GM19438 (cell line): ENCODE measurements around the gene STK11.
"Not testable (repeated sequence)": the region's sequence is repeated elsewhere in the genome, so short reads cannot be mapped to it uniquely, and the experiment has no call there.

Experiments used
- ATAC-seq: cut with Tn5 transposase; IDR thresholded peaks from one replicate; pipeline ENCODE4 v1.9.1; 2021; ENCODE audit warnings: low read depth; ENCODE audit not compliant: unreplicated experiment

The STK11 gene

DNA sequence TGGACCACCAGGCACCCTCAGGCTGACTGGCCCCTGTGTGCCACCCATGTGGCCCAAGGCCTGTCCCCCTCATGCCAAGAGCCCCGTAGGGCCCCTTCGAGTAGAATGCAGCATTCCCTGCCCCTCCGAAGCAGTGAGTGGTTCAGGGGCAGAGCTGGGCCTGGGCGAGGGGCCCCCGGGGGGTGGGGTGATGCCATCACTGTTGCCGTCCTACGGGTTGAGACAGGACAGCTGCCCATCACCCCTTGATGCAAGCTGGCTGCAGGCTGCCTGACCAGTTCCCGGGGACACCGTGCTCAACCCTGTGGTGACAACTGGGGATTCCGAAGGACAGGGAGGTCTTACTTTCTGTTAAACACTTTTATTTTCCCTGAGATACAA lies 36.2 kb upstream of the STK11 start:
- no peak for ATAC-seq

DNA sequence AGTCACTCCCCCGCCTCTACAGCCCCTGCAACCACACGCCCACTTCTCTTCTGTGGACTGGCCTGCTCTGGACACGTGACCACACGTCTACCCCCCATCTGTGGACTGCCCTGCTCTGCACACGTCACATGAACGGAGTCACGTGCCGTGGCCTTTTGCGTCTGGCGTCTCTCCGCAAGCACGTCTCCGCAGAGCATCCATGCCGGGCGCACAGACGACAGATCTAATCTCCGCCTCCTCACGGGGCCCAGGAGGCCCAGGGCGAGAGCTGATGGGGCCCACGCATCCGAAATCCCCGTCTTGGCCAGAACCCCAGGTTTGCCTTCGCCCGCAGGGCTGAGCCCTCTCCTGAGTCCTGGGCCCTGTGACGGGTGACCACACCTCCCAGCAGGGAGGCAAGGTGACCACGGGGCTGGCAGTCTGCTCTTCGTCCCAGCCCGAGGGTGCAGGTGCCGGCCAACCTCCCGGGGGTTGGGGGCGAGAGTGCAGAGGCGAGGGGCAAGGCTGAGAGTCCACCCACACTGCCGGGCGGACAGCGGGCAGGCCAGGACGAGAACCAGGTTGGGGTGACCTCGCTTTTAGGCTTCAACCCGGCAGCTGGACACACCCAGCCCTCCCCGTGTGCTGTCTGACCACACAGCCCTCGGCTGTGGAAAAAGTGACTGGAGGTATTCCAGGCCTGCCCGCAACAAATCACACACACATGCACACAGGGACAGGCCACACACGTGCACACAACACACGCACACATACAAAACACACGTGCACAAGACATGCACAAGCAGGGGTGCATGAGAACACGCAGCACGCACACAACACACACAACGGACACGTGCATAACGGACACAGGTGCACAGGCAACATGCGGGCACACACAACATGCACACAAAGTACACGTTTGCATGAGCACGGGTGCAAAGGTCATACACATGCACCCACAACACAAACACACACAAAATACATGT lies 35.4 kb upstream of the STK11 start:
- no peak for ATAC-seq

DNA sequence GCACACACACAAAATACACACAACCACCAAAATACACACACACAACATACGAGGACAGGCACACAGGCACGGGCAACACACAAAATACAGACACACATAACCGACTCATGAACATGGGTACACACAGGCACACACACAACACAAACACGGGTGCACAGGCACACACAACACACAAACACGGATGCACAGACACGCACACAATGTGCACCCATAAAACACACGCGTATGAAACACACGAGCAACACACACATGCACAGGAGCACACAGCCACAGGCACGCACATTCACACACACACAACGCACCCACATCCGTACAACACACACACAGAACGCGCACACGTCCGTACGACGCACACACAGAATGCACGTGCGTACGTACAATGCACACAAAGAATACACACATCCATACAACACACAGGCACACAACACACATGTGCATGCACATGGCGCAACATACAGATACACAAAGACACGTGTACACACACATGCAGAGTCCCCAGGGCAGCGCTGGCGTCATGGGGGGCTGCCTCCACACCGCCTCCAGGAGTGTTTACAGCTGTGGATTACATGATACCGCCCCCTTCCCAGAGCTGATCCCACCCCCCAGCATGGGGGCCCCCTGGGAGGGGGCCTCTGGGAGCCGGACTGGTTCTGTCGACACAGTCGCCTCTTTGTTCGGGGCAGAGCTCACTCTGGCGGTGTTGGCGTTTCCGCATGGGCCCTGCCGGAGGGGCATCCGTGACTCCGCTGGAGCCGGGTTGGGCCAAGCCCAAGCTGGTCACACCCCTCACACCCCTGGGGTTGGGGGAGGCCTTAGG lies 34.4 kb upstream of the STK11 start:
- ATAC-seq: no peak

DNA sequence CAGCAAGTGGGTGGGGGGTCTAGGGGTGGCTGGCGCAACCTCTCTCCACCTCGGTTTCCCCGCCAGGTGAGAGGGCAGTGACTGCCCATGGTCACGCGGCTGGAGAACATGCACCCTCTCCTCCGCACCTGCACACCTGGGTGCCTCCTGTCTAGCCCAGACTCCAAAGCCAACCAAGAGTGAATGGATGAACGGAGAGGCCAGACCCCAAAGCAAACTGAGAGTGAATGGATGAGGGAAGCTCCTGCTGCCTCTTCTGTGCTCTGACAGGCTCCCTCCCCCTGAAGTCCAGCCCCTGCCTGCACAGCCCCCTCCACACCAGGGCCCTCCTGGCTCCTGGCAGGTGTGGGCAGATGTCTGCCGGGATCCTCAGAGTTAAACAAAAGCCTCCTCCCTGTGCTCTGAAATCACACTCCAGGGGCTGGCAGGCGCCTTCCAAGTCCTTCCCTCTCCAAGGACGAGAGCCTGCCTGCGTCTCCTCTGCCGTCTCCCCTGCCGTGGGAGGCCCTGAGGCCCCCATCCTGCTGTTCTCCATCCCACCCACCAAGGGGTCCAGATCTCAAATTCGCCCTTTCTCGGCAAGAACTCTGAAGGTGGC lies 33.7 kb upstream of the STK11 start:
- ATAC-seq: no peak

DNA sequence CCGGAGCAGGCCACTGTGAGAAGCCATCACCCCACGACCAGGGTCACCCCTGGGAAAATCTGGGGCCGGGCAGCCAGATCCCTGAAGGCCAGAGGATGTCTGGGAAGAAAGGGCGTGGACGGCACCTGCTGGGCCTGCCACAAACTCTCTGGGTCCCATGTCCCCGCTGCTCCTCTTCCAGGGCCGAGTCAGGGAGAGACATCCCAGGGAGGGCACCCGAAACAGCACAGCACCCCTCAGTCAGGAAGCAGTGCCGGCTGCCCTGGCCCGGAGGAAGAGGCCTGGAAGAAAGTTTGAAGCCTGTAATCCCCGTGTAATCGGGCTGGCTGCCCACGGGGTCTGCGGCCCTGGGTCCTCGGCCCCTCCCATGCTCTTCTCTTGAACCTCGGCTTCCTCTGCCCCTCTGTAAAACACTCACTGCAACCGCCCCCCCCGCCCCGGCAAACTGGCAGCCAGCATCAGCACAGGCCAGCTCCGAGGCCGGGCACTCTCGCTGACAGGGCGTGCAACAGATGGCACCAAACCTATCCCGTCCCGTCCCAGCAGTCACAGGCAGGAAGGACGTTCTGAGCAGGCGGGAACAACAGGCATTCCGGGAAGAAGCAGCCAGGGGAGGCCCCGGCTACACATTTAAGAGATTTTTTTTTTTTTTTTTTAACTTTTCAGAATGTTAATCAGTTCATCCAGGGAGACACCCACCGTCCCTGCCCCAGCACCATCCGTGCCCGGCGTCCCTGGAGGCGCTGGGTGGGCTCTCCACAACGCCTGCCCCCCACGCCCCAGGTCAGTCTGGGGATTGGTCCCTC lies 33.0 kb upstream of the STK11 start:
- ATAC-seq: no peak

DNA sequence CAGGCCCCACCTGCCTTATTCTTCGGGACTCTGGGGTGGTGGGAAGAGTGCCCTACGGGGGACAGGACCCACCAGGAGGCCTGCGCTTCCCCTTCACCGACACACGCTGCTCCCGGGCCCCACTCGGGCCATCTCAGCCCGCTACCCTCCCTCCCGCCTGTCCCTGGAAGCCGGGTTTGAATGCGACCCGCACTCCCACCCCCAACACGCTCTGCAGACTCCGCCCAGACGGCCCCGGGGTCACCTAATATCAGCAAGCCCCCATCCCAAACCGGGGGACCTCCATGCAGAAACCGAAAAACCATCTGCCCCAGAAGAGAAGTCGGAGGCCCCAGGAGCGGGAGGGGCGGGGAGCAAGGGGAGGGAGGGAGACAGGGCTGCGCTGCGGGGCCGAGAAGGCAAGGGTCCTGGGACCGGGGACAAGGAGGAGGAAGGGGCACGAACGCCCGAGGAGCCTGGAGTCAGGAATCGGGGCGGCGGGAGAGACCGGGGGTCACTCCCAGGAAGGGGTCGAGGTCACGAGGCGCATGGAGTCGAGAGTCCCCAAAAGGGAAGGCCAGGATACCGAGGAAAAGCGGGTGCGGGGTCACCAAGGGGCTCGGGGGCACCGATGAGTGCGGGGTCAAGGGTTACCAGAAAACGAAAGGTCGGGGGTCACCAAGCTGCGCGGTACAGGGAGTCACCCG lies 32.3 kb upstream of the STK11 start:
- ATAC-seq: no peak

DNA sequence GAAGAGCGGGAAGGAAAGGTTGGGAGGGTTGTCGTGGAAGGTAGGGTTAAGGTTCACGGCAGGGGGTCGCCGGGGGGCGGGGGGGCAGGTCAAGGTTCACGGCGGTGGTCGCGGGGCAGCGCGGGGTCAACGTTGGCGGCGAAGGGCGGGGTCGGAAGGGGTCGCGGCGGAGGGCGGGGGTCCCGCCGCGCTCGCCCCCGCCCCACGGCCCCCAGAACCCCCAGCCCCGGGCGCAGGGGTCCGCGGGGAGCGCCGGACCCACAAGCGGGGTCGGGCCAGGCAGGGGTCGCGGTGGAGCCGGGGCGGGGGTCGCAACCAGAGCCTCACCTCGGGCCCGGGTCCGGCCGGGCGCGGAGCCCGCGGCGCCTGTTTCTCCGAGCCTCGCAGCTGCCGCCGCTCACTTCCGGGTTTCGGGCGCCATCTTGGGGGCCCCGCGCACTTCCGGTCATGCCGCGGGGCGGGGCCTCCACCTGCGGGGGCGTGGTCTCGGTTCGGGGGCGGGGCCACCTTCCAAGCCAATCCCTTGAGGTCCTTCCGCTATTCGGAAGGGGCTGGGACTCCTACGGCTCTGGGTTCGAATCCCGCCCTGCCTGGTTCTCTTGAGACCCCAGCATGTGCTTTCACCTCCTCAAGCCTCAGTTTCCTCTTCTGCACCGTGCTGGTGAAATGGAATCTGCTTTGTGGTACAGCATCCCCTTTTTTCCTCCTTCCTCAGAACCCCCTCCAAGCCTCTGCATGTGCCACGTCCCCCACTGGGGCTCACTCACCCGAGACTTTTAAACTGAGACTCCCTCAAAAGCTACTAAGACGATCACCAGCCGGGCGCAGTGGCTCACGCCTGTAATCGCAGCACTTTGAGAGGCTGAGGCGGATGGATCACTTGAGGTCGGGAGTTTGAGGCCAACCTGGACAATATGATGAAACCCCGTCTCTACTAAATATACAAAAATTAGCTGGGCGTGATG lies 31.5 kb upstream of the STK11 start, which contains the start of gene SBNO2:
SBNO2 (minus strand) TSS at position 424 of the 965 bp plus-strand sequence. CDS start 19,992 bp downstream, outside the sequence.
- no peak for ATAC-seq

DNA sequence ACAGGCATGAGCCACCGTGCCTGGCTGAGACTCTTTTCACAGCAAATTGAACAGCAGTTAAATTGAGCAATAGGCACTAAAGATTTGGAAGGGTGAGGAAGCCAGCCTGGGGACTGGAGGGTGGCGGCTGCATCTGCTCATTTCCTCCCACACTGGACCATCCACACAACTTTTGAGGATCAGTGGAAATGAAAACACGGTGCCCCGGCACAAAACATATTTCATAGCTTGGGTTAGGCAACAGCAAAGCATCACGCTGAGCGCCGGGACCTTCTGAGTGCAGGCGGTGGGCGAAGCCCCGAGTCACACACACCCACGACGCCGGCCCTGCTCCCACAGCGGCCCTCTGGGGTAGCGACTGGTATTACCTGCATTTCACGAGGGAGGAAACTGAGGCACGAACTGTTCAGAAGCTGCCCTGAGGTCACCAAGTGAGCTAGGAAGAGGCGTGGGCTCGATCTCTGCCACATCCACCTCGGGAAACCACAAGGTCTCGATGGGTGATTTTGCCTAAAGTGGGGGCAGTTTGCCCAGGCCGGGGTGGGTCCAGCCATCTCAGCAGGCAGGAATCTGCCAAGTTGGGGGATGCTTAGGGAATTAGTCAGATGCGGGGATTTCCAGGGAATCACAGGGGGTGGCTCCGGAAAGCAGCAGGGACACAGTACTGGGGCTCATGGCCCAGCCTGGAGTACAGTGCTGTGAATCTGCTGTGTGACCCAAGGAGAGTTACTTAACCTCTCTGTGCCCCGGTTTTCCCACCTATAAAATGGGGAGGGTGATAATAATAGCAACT lies 28.1 kb upstream of the STK11 start:
- no peak for ATAC-seq

DNA sequence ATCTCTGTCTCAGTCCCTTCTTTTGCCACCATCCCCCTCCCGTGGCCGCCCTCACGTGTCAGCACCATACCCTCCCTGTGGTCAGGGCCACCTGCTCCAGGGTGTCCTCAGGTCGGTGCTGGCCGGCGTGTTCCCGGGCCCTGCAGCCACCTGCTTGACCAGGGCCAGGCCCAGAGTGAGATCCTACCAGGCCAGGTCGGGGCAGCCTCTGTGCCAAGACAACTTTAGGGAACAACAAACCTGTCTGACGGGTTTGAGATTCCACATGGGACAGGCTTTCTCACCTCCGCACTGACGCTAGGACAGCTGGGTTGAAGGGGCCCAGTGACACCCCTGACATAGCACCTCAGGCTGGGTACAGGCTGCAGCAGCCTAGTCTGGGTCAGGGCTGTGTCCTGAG lies 24.0 kb upstream of the STK11 start:
- no peak for ATAC-seq

DNA sequence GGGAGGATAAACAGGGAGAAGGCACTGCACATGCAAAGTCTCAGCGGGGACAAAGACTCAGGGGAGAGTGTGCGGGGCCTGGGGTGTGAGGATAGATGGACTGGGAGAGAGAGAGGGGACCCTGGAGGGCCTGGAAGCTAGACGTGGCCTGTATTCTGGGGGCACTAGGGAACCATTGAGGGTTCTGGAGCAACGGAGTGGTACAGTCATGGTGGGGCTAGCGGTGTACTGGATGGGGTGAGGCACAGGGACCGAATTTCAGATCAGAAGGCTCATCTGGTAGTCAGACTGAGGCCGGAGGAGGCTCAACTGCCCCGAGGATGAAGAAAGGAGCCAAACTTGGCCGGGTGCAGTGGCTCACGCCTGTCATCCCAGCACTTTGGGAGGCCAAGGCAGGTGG lies 23.5 kb upstream of the STK11 start:
- no peak for ATAC-seq

DNA sequence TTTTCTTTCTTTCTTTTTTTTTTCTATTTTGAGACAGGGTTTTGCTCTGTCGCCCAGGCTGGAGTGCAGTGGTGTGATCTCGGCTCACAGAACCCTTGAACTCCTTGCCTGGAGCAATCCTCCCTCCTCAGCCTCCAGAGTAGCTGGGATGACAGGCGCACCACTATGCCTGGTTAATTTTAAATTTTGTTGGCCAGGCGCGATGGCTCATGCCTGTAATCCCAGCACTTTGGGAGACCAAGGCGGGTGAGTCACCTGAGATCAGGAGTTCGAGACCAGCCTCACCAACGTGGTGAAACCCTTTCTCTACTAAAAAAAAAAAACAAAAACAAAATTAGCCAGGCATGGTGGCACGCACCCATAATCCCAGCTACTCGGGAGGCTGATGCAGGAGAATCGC lies 22.9 kb upstream of the STK11 start:
- ATAC-seq: no peak

DNA sequence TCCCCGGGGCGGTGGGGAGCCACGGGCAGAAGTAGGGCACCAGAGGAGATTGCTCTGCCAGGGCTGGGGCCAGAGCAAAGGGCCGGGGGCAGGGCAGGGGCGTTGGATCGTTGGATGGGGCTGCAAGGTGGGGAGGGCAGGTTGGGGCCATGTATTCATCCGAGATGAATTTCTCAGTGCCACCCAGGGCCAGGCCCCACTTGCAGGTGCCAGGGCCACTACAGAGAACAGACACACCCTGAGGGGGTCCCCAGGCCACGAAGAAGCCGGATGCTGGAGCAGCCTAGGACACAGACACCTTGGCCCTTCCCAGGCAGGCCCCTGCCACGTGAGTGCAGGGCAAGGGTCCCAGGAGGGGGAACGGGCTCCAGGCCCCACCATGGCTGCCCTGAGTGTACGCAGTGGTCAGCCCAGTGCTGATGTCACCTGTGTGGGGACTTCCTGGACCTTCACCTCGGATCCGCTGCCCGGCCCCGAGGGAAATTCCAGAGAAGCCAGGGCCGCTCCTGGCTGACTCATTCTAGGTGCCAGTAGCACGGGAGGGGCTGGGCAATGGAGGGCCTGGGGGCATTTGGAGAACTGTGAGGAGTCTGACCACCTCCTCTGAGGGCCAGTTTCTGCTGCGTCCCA lies 21.9 kb upstream of the STK11 start:
- ATAC-seq: no peak

DNA sequence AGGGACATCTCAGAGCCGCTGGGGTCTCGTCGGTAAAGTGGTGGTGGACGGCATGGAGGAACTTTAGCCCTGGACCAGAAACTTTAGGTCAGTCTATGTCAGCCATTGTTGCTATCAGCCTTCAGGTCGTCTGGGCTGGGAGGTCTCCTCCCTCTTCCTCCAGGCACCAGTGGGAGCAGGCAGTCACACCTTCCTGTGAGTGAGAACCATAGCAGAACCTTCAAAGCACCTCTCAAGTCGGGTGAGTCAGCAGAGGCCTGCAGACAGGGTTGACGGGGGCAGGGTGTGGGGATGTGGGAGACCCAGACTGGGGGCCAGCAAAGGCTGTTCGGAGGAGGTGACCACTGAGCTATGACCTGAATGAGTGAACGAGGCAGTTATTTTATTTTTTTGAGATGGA lies 16.2 kb upstream of the STK11 start:
- ATAC-seq: no peak

DNA sequence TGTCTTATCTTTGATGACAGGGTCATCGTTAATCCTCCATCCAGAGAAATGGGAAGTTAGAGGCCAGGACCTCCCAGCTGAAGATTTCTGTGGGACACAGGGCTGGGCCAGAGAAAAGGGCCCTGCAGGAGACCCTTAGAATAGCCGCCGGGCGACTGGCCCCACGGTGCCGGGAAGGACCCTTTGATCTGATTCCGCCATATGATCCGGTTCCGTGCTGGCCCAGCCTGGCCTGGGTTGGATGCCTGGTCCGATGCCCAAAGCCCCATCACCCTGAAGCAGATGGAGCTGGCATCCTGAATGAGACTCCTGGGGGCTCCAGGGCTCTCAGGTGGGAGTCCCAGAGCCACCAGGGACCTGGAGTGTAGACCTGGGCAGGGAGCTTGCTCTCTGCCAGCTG lies 6.0 kb upstream of the STK11 start:
- no peak for ATAC-seq

DNA sequence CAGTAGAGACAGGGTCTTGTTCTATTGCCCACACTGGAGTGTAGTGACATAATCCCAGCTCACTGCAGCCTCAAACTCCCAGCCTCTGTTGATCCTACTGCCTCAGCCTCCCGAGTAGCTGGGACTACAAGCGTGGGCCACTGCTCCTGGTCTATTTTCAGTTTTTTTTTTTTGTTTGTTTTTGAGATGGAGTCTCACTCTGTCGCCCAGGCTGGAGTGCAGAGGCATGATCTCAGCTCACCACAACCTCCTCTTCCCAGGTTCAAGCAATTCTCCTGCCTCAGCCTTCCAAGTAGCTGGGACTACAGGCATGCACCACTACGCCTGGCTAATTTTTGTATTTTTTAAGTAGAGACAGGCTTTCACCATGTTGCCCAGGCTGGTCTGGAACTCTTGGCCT lies 5.0 kb upstream of the STK11 start:
- ATAC-seq: not testable (repeated sequence)

DNA sequence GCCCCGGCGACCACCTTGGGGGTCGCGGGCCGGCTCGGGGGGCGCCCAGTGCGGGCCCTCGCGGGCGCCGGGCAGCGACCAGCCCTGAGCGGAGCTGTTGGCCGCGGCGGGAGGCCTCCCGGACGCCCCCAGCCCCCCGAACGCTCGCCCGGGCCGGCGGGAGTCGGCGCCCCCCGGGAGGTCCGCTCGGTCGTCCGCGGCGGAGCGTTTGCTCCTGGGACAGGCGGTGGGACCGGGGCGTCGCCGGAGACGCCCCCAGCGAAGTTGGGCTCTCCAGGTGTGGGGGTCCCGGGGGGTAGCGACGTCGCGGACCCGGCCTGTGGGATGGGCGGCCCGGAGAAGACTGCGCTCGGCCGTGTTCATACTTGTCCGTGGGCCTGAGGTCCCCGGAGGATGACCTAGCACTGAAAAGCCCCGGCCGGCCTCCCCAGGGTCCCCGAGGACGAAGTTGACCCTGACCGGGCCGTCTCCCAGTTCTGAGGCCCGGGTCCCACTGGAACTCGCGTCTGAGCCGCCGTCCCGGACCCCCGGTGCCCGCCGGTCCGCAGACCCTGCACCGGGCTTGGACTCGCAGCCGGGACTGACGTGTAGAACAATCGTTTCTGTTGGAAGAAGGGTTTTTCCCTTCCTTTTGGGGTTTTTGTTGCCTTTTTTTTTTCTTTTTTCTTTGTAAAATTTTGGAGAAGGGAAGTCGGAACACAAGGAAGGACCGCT lies 729 bp downstream of the STK11 start:
- ATAC-seq: no peak
